Endothelial cell of umbilical vein (primary cell): ENCODE measurements around the gene KMT5B. TPM values are rescaled to one million over a fixed set of nuclear protein-coding genes. Genes with fewer than 3 reads are reported as not detected.

ENCODE experiments used
- BruUV-seq: library from RNA; stranded (reverse); fragments of 400-500 nt; replicated peaks from 2 replicates; lab custom pipeline; 2021; lab: Mats Ljungman, UMichigan
- CTCF ChIA-PET: fragments of 300-600, 350-600 bp; sonication (Branson Sonifier 250); formaldehyde crosslinking; loops from one replicate; lab custom pipeline; 2021; ENCODE audit warnings: antibody characterized with exemption, inconsistent platforms; lab: Charles Lee
- POLR2A ChIA-PET: fragments of 300-600, 350-600 bp; sonication (Branson Sonifier 250); formaldehyde crosslinking; loops from one replicate; lab custom pipeline; 2021; ENCODE audit warnings: antibody characterized with exemption, inconsistent platforms; lab: Charles Lee
- DNase-seq: peaks from one replicate; pipeline ENCODE4 v3.0.0-alpha.2; 2011; ENCODE audit warnings: low read depth, low spot score
- FAIRE-seq: peaks from 2 replicates; lab custom pipeline; 2011; peaks lifted over from hg19 to GRCh38; lab: Jason Lieb, UNC
- H2AFZ ChIP-seq: 2 replicates; pipeline ENCODE4 v1.6.0; 2012; ENCODE audit warnings: low read depth, low read length, control low read depth, inconsistent platforms
- H3K27ac ChIP-seq: 2 replicates; pipeline ENCODE4 v1.5.1; 2011; ENCODE audit warnings: low read depth, mild to moderate bottlenecking, control low read depth, low read length, moderate library complexity; ENCODE audit not compliant: insufficient read depth
- H3K27me3 ChIP-seq, 2 experiments: 2 replicates each; pipeline versions ENCODE4 v1.6.0 to v1.6.1; 2011; ENCODE audit warnings: low read length in 2 of 2, mixed read lengths in 1 of 2; ENCODE audit not compliant: control insufficient read depth in 2 of 2, insufficient read depth in 2 of 2
- H3K36me3 ChIP-seq, 2 experiments: 2 replicates in 1 of 2; 3 replicates in 1 of 2; pipeline ENCODE4 v1.5.1; 2011; ENCODE audit warnings: low read length in 2 of 2, mild to moderate bottlenecking in 1 of 2, moderate library complexity in 1 of 2; ENCODE audit not compliant: control insufficient read depth in 2 of 2, insufficient read depth in 2 of 2; ENCODE audit errors: extremely low read depth in 1 of 2
- H3K4me1 ChIP-seq: 3 replicates; pipeline ENCODE4 v1.5.1; 2011; ENCODE audit warnings: mild to moderate bottlenecking, low read length; ENCODE audit not compliant: control insufficient read depth, insufficient read depth; ENCODE audit errors: extremely low read depth
- H3K4me2 ChIP-seq: 2 replicates; pipeline ENCODE4 v1.6.1; 2011; ENCODE audit warnings: low read length, control low read depth, mixed read lengths; ENCODE audit not compliant: insufficient read depth
- H3K4me3 ChIP-seq, 3 experiments: fragments of 200-600 bp in 1 of 3; sonication (generic), shearing (Covaris generic) in 1 of 3; replicated peaks in 1 of 3; 2 replicates each; pipeline ENCODE4 v1.5.1; 2011 to 2016; ENCODE audit warnings: control low read depth in 3 of 3, low read length in 3 of 3, mild to moderate bottlenecking in 2 of 3, inconsistent platforms in 1 of 3, low read depth in 1 of 3, moderate library complexity in 1 of 3; ENCODE audit not compliant: insufficient read depth in 1 of 3
- H3K79me2 ChIP-seq: 2 replicates; pipeline ENCODE4 v1.6.0; 2012; ENCODE audit warnings: low read length, inconsistent platforms; ENCODE audit not compliant: control insufficient read depth, insufficient read depth
- H3K9ac ChIP-seq: replicated peaks from 2 replicates; pipeline ENCODE3; 2011; ENCODE audit warnings: low read length, control low read depth; ENCODE audit not compliant: insufficient read depth; ENCODE audit errors: extremely low read depth
- H3K9me1 ChIP-seq: replicated peaks from 3 replicates; pipeline ENCODE4 v1.6.0; 2011; ENCODE audit warnings: mild to moderate bottlenecking, low read length; ENCODE audit not compliant: control insufficient read depth, insufficient read depth; ENCODE audit errors: extremely low read depth
- H3K9me3 ChIP-seq: replicated peaks from 2 replicates; pipeline ENCODE4 v1.5.1; 2012; ENCODE audit warnings: low read length, inconsistent platforms; ENCODE audit not compliant: control insufficient read depth, insufficient read depth
- H4K20me1 ChIP-seq: replicated peaks from 2 replicates; pipeline ENCODE3; 2011; ENCODE audit warnings: mild to moderate bottlenecking, low read length; ENCODE audit not compliant: control insufficient read depth, insufficient read depth; ENCODE audit errors: extremely low read depth
- EZH2 ChIP-seq: IDR thresholded peaks from 2 replicates; pipeline ENCODE4 v1.6.1; 2012; ENCODE audit warnings: borderline replicate concordance, low read depth, mild to moderate bottlenecking, moderate library complexity, low read length, inconsistent platforms; ENCODE audit not compliant: severe bottlenecking
- FOS ChIP-seq: IDR thresholded peaks from 2 replicates; pipeline ENCODE4 v1.6.1; 2011; ENCODE audit warnings: mild to moderate bottlenecking, low read length, moderate library complexity, borderline replicate concordance; ENCODE audit not compliant: insufficient read depth
- GATA2 ChIP-seq: IDR thresholded peaks from 2 replicates; pipeline ENCODE4 v1.7.0; 2011; ENCODE audit warnings: low read depth, mild to moderate bottlenecking, moderate library complexity, mixed read lengths, low read length; ENCODE audit not compliant: insufficient read length, insufficient read depth
- JUN ChIP-seq: IDR thresholded peaks from 2 replicates; pipeline ENCODE4 v1.6.1; 2011; ENCODE audit warnings: borderline replicate concordance, low read depth; ENCODE audit not compliant: insufficient read length, insufficient read depth
- MYC ChIP-seq: IDR thresholded peaks from one replicate; pipeline ENCODE4 v1.6.1; 2011; ENCODE audit warnings: mild to moderate bottlenecking, low read depth, low read length
- POLR2A ChIP-seq: IDR thresholded peaks from 2 replicates; pipeline ENCODE4 v1.6.1; 2012; ENCODE audit warnings: low read depth, mild to moderate bottlenecking, control low read depth, low read length
- POLR2AphosphoS5 ChIP-seq: IDR thresholded peaks from 2 replicates; pipeline ENCODE4 v1.6.1; 2012; ENCODE audit warnings: low read depth, mild to moderate bottlenecking, control low read depth, low read length, moderate library complexity; ENCODE audit not compliant: insufficient read depth
- dilution Hi-C: fragments of 300-500 bp; cut with MboI; formaldehyde crosslinking; loops from one replicate; pipeline ENCODE4 v1.15.0; 2019; ENCODE audit warnings: low sequenced_read_pairs; ENCODE audit not compliant: extremely low pct_ligation_motif_present
- intact Hi-C: fragments of 100-400 bp; cut with micrococcal nuclease; formaldehyde crosslinking; loops from one replicate; pipeline ENCODE4 v1.10.0; 2022
- polyA plus RNA-seq, 4 experiments: library from polyadenylated mRNA; depleted of rRNA in 3 of 4; stranded (reverse) in 3 of 4; unstranded in 1 of 4; fragments of >200 nt; gene quantifications; 2 replicates each; pipeline versions ENCODE4 v1.2.1 to v1.2.3, GENCODE V29; 2011 to 2012; ENCODE audit warnings: missing spikeins in 1 of 4
- total RNA-seq: library from RNA; stranded (reverse); gene quantifications from 2 replicates; pipeline ENCODE4 v1.2.3, GENCODE V29; 2021
- TF ChIP-seq, protein P1 (sequence below): IDR thresholded peaks from 2 replicates; pipeline ENCODE4 v1.6.1; 2011; ENCODE audit not compliant: insufficient read depth, insufficient read length
- TF ChIP-seq, protein P2 (sequence below), 2 donors: IDR thresholded peaks; 1 replicate in 1 of 2; 2 replicates in 1 of 2; pipeline ENCODE4 v1.5.1; 2011; ENCODE audit warnings: low read length in 2 of 2, mild to moderate bottlenecking in 2 of 2, moderate library complexity in 2 of 2, control low read depth in 1 of 2, inconsistent platforms in 1 of 2, low read depth in 1 of 2; ENCODE audit not compliant: insufficient read depth in 1 of 2; ENCODE audit errors: extremely low read depth in 1 of 2

The KMT5B gene
- total and polyA plus RNA-seq, 2 donors (not counting 3 experiments of a cell fraction or from before 2014, with no cell fraction given), result 10.1 to 36.3 TPM

DNA sequence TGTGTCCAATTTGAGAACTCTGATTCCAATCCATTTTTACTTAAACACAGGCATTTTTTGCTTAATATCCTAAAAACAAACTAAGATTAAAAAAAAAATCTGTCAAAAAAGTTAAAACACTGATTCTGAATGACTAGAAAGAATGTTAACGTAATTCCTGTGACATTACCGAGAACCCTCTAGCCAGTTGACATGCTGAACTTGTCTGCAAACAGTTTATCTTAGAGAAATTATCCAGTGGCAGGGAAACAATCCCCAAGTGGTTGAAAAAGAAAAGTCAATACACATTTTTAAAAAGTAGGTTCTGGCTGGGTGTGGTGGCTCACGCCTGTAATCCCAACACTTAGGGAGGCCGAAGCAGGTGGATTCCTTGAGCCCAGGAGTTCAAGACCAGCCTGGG lies 11.6 kb downstream of the KMT5B start:
- intact Hi-C loops (no loop called here), dilution Hi-C loops (no loop called here)
- Histone ChIP-seq H3K4me3 (no peak overlapping the region), H3K9me3 (no peaks in the 10 kb centered on the region), H3K36me3 (no peaks in the 10 kb centered on the region), H3K27me3 (no peaks in the 10 kb centered on the region), H3K4me1 (no peaks in the 10 kb centered on the region), H3K4me2 (no peak overlapping the region), H3K9me1 (no peaks in the 10 kb centered on the region), H3K9ac (no peak overlapping the region), H3K27ac (no peak overlapping the region), H3K79me2 (peaks cover 77% of the 10 kb centered on the region), H4K20me1 (peaks cover 5% of the 10 kb centered on the region), H2AFZ (no peak overlapping the region)
- FAIRE-seq (no peak), DNase-seq (no peak)
- no peak for TF ChIP-seq POLR2AphosphoS5
- TF ChIP-seq, protein P1, sequence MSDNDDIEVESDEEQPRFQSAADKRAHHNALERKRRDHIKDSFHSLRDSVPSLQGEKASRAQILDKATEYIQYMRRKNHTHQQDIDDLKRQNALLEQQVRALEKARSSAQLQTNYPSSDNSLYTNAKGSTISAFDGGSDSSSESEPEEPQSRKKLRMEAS, result no peak
- TF ChIP-seq MYC, result no peak
- no peak for TF ChIP-seq JUN
- no peak for TF ChIP-seq GATA2
- TF ChIP-seq EZH2, result no peak
- no peak for TF ChIP-seq POLR2A
- no peak for TF ChIP-seq FOS
- TF ChIP-seq, protein P2, sequence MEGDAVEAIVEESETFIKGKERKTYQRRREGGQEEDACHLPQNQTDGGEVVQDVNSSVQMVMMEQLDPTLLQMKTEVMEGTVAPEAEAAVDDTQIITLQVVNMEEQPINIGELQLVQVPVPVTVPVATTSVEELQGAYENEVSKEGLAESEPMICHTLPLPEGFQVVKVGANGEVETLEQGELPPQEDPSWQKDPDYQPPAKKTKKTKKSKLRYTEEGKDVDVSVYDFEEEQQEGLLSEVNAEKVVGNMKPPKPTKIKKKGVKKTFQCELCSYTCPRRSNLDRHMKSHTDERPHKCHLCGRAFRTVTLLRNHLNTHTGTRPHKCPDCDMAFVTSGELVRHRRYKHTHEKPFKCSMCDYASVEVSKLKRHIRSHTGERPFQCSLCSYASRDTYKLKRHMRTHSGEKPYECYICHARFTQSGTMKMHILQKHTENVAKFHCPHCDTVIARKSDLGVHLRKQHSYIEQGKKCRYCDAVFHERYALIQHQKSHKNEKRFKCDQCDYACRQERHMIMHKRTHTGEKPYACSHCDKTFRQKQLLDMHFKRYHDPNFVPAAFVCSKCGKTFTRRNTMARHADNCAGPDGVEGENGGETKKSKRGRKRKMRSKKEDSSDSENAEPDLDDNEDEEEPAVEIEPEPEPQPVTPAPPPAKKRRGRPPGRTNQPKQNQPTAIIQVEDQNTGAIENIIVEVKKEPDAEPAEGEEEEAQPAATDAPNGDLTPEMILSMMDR (IDR thresholded peaks at IDR 0.05; ENCODE audit: extremely low read depth in 1 of 2, insufficient read depth in 1 of 2, low read depth in 1 of 2, low read length in 2 of 2), result no peak
- ChIA-PET CTCF (no interaction called here), POLR2A (no interaction called here)
- BruUV-seq, result no TSS peak
